ENCODE results near the gene ENOX1. TPM values are rescaled to one million over a fixed set of nuclear protein-coding genes. Genes with fewer than 3 reads are reported as not detected.

ENOX1 gene
- total and polyA plus RNA-seq, 2 donors (not counting 3 experiments of a cell fraction or from before 2014, with no cell fraction given): 0.17 to 0.97 TPM

GRCh38 chr13:43232873-43233265 is 553.9 kb downstream of the ENOX1 start:
- Histone ChIP-seq H3K9me3 (replicated peaks; ENCODE audit: control insufficient read depth, insufficient read depth, low read length) (no peaks in the 10 kb centered on the region), H3K36me3 (ENCODE audit: control insufficient read depth in 2 of 2, extremely low read depth in 1 of 2, insufficient read depth in 2 of 2, low read length in 2 of 2) (no peaks in the 10 kb centered on the region), H3K4me1 (ENCODE audit: control insufficient read depth, extremely low read depth, insufficient read depth, low read length) (no peaks in the 10 kb centered on the region), H3K79me2 (ENCODE audit: control insufficient read depth, insufficient read depth, low read length) (no peaks in the 10 kb centered on the region), H3K27ac (ENCODE audit: insufficient read depth, low read depth, low read length) (no peak overlapping the region), H4K20me1 (replicated peaks; ENCODE audit: control insufficient read depth, extremely low read depth, insufficient read depth, low read length) (no peaks in the 10 kb centered on the region), H3K27me3 (ENCODE audit: control insufficient read depth in 2 of 2, insufficient read depth in 2 of 2, low read length in 2 of 2) (no peaks in the 10 kb centered on the region), H3K4me2 (ENCODE audit: insufficient read depth, low read length) (no peak overlapping the region), H2AFZ (ENCODE audit: low read depth, low read length) (no peak overlapping the region), H3K4me3 (replicated peaks in 1 of 3; ENCODE audit: insufficient read depth in 1 of 3, low read depth in 1 of 3, low read length in 3 of 3) (no peak overlapping the region), H3K9ac (replicated peaks; ENCODE audit: extremely low read depth, insufficient read depth, low read length) (no peak overlapping the region), H3K9me1 (replicated peaks; ENCODE audit: control insufficient read depth, extremely low read depth, insufficient read depth, low read length) (no peaks in the 10 kb centered on the region)
- no peak for FAIRE-seq
- DNase-seq (ENCODE audit: low read depth, low spot score): peak; percentile 51
- intact Hi-C loops (cut with micrococcal nuclease): no loop called here
- CTCF ChIA-PET: interaction anchor here (0.8 kb wide), 2 partner anchors 11 to 572 kb away, joined by 3 read pairs; no protein-coding TSS in a partner anchor
- POLR2A ChIA-PET: no interaction called here
- peak; percentile 22 for TF ChIP-seq FOS (IDR thresholded peaks at IDR 0.05; ENCODE audit: borderline replicate concordance, insufficient read depth, low read length)
- TF ChIP-seq MYC (IDR thresholded peaks at IDR 0.05; ENCODE audit: low read depth, low read length): no peak
- no TSS peak for BruUV-seq (replicated peaks)
- dilution Hi-C loops (cut with MboI; ENCODE audit: extremely low pct_ligation_motif_present, low sequenced_read_pairs): no loop called here

GRCh38 chr13:43232144-43232872 is 554.5 kb downstream of the ENOX1 start:
- dilution Hi-C loops (cut with MboI; ENCODE audit: extremely low pct_ligation_motif_present, low sequenced_read_pairs) (no loop called here), intact Hi-C loops (cut with micrococcal nuclease) (no loop called here)
- no peak overlapping the region for H3K4me3 ChIP-seq (replicated peaks in 1 of 3; ENCODE audit: insufficient read depth in 1 of 3, low read depth in 1 of 3, low read length in 3 of 3)
- CTCF ChIA-PET: interaction anchor here (0.7 to 0.8 kb wide), 3 partner anchors 10 to 572 kb away, joined by 3 read pairs; no protein-coding TSS in a partner anchor
- H3K79me2 ChIP-seq (ENCODE audit: control insufficient read depth, insufficient read depth, low read length): no peaks in the 10 kb centered on the region
- no peak overlapping the region for H3K27ac ChIP-seq (ENCODE audit: insufficient read depth, low read depth, low read length)
- H3K4me2 ChIP-seq (ENCODE audit: insufficient read depth, low read length): no peak overlapping the region
- no peak overlapping the region for H3K9ac ChIP-seq (replicated peaks; ENCODE audit: extremely low read depth, insufficient read depth, low read length)
- DNase-seq (ENCODE audit: low read depth, low spot score): no peak
- no peaks in the 10 kb centered on the region for H3K4me1 ChIP-seq (ENCODE audit: control insufficient read depth, extremely low read depth, insufficient read depth, low read length)
- H2AFZ ChIP-seq (ENCODE audit: low read depth, low read length): no peak overlapping the region
- no TSS peak for BruUV-seq (replicated peaks)
- FAIRE-seq: no peak
- POLR2A ChIA-PET: no interaction called here
- H3K27me3 ChIP-seq (ENCODE audit: control insufficient read depth in 2 of 2, insufficient read depth in 2 of 2, low read length in 2 of 2): no peaks in the 10 kb centered on the region
- H4K20me1 ChIP-seq (replicated peaks; ENCODE audit: control insufficient read depth, extremely low read depth, insufficient read depth, low read length): no peaks in the 10 kb centered on the region
- no peaks in the 10 kb centered on the region for H3K36me3 ChIP-seq (ENCODE audit: control insufficient read depth in 2 of 2, extremely low read depth in 1 of 2, insufficient read depth in 2 of 2, low read length in 2 of 2)
- no peaks in the 10 kb centered on the region for H3K9me3 ChIP-seq (replicated peaks; ENCODE audit: control insufficient read depth, insufficient read depth, low read length)
- TF ChIP-seq EZH2 (IDR thresholded peaks at IDR 0.05; ENCODE audit: borderline replicate concordance, low read depth, low read length, severe bottlenecking) (no peak), FOS (IDR thresholded peaks at IDR 0.05; ENCODE audit: borderline replicate concordance, insufficient read depth, low read length) (no peak), POLR2A (IDR thresholded peaks at IDR 0.05; ENCODE audit: low read depth, low read length) (no peak), MYC (IDR thresholded peaks at IDR 0.05; ENCODE audit: low read depth, low read length) (no peak), CTCF (IDR thresholded peaks at IDR 0.05; ENCODE audit: extremely low read depth in 1 of 2, insufficient read depth in 1 of 2, low read depth in 1 of 2, low read length in 2 of 2) (no peak), GATA2 (IDR thresholded peaks at IDR 0.05; ENCODE audit: insufficient read depth, insufficient read length, low read depth, low read length) (no peak), JUN (IDR thresholded peaks at IDR 0.05; ENCODE audit: borderline replicate concordance, insufficient read depth, insufficient read length, low read depth) (no peak), POLR2AphosphoS5 (IDR thresholded peaks at IDR 0.05; ENCODE audit: insufficient read depth, low read depth, low read length) (no peak), MAX (IDR thresholded peaks at IDR 0.05; ENCODE audit: insufficient read depth, insufficient read length) (no peak)
- H3K9me1 ChIP-seq (replicated peaks; ENCODE audit: control insufficient read depth, extremely low read depth, insufficient read depth, low read length): no peaks in the 10 kb centered on the region
